GM23338 (cell line): ENCODE data around the gene PERM1. TPM values are rescaled to one million over a fixed set of nuclear protein-coding genes. Genes with fewer than 3 reads are reported as not detected.

ENCODE experiments used
- ATAC-seq: fragments of 200-7000 bp; cut with Tn5 transposase; 3 replicates; pipeline ENCODE4 v1.9.1; 2020
- DNase-seq: peaks from one replicate; pipeline ENCODE4 v3.0.0-alpha.2; 2015; ENCODE audit warnings: low spot score
- H2AFZ ChIP-seq: fragments of 200-600 bp; sonication (generic); 2 replicates; pipeline ENCODE4 v1.8.0; 2016; ENCODE audit warnings: antibody characterized with exemption, mild to moderate bottlenecking, moderate library complexity
- H3F3A ChIP-seq: fragments of 200-600 bp; sonication (generic); replicated peaks from 2 replicates; pipeline ENCODE4 v1.8.0; 2017; ENCODE audit warnings: antibody characterized with exemption, mixed run types, low read depth
- H3K27ac ChIP-seq: fragments of 200-600 bp; sonication (generic); 2 replicates; pipeline ENCODE4 v1.6.1; 2016; ENCODE audit warnings: low read depth
- H3K27me3 ChIP-seq: fragments of 200-600 bp; sonication (generic); 2 replicates; pipeline ENCODE4 v1.8.0; 2016; ENCODE audit warnings: mild to moderate bottlenecking, mixed run types, moderate library complexity; ENCODE audit not compliant: insufficient read depth
- H3K36me3 ChIP-seq: fragments of 200-600 bp; sonication (generic); 2 replicates; pipeline ENCODE4 v1.8.0; 2016; ENCODE audit warnings: mild to moderate bottlenecking; ENCODE audit not compliant: insufficient read depth
- H3K4me1 ChIP-seq: fragments of 200-600 bp; sonication (generic); 2 replicates; pipeline ENCODE4 v1.8.0; 2016; ENCODE audit warnings: mild to moderate bottlenecking, moderate library complexity; ENCODE audit not compliant: insufficient read depth
- H3K4me2 ChIP-seq: fragments of 200-600 bp; sonication (generic); 2 replicates; pipeline ENCODE4 v1.7.1; 2017; ENCODE audit warnings: mixed run types
- H3K4me3 ChIP-seq: fragments of 200-600 bp; sonication (generic); 2 replicates; pipeline ENCODE4 v1.6.1; 2016; ENCODE audit warnings: mixed run types
- H3K79me2 ChIP-seq: fragments of 200-600 bp; sonication (generic); replicated peaks from 2 replicates; pipeline ENCODE4 v1.8.0; 2017; ENCODE audit warnings: mild to moderate bottlenecking; ENCODE audit not compliant: insufficient read depth
- H3K9me2 ChIP-seq: fragments of 200-600 bp; sonication (generic); 2 replicates; pipeline ENCODE4 v1.8.0; 2017; ENCODE audit not compliant: insufficient read depth
- H4K20me1 ChIP-seq: fragments of 200-600 bp; sonication (generic); replicated peaks from 2 replicates; pipeline ENCODE4 v1.8.0; 2017; ENCODE audit warnings: mild to moderate bottlenecking; ENCODE audit not compliant: insufficient read depth
- H3K27ac Mint-ChIP-seq: 2 replicates; pipeline ENCODE4 v1.8.0; 2020; ENCODE audit warnings: inconsistent platforms, mild to moderate bottlenecking, moderate library complexity, mixed read lengths
- H3K27me3 Mint-ChIP-seq: 3 replicates; pipeline ENCODE4 v1.8.0; 2022; ENCODE audit warnings: low read depth, mild to moderate bottlenecking, moderate library complexity, mixed read lengths, inconsistent platforms; ENCODE audit not compliant: insufficient read depth, poor library complexity
- H3K36me3 Mint-ChIP-seq: 3 replicates; pipeline ENCODE4 v1.8.0; 2021; ENCODE audit warnings: low read depth, mild to moderate bottlenecking, inconsistent platforms, moderate library complexity, mixed read lengths
- H3K4me1 Mint-ChIP-seq: 3 replicates; pipeline ENCODE4 v1.8.0; 2020; ENCODE audit warnings: mild to moderate bottlenecking, inconsistent platforms, mixed read lengths
- H3K4me3 Mint-ChIP-seq: 3 replicates; pipeline ENCODE4 v1.8.0; 2021; ENCODE audit warnings: moderate library complexity, mild to moderate bottlenecking, inconsistent platforms, mixed read lengths
- H3K9me3 Mint-ChIP-seq: 3 replicates; pipeline ENCODE4 v1.8.0; 2020; ENCODE audit warnings: moderate library complexity, mild to moderate bottlenecking, inconsistent platforms, mixed read lengths
- CREB1 ChIP-seq: fragments of 250-450 bp; sonication (Bioruptor Pico); IDR thresholded peaks from 2 replicates; pipeline ENCODE4 v1.5.0; 2020; ENCODE audit warnings: low read depth, mild to moderate bottlenecking, moderate library complexity
- ETS1 ChIP-seq: IDR thresholded peaks from 2 replicates; pipeline ENCODE4 v1.6.1; 2016; ENCODE audit warnings: antibody characterized with exemption
- EZH2 ChIP-seq: fragments of 200-600 bp; sonication (generic); IDR thresholded peaks from one replicate; pipeline ENCODE4 v1.8.0; 2017; ENCODE audit warnings: antibody characterized with exemption, mild to moderate bottlenecking, low read depth; ENCODE audit not compliant: unreplicated experiment
- EZH2phosphoT487 ChIP-seq: fragments of 200-600 bp; sonication (generic); IDR thresholded peaks from one replicate; pipeline ENCODE4 v1.8.1; 2018; ENCODE audit warnings: antibody characterized with exemption; ENCODE audit not compliant: unreplicated experiment
- NANOG ChIP-seq: IDR thresholded peaks from 2 replicates; pipeline ENCODE4 v1.6.1; 2016; ENCODE audit warnings: antibody characterized with exemption, borderline replicate concordance
- POLR2AphosphoS5 ChIP-seq: IDR thresholded peaks from 2 replicates; pipeline ENCODE4 v1.6.1; 2016; ENCODE audit warnings: antibody characterized with exemption, low read depth
- REST ChIP-seq: IDR thresholded peaks from one replicate; pipeline ENCODE4 v1.6.1; 2018; ENCODE audit warnings: antibody characterized with exemption; ENCODE audit not compliant: unreplicated experiment
- STAT1 ChIP-seq: IDR thresholded peaks from one replicate; pipeline ENCODE4 v1.6.1; 2016; ENCODE audit warnings: antibody characterized with exemption; ENCODE audit not compliant: unreplicated experiment
- ZNF114 ChIP-seq: fragments of 250-450 bp; sonication (Bioruptor Pico); IDR thresholded peaks from 2 replicates; pipeline ENCODE4 v1.5.0; 2020; ENCODE audit warnings: mild to moderate bottlenecking, moderate library complexity
- ZNF331 ChIP-seq: fragments of 250-450 bp; sonication (Bioruptor Pico); IDR thresholded peaks from 2 replicates; pipeline ENCODE4 v1.5.0; 2020; ENCODE audit warnings: low read depth, mild to moderate bottlenecking, moderate library complexity
- ZNF462 ChIP-seq: fragments of 250-450 bp; sonication (Bioruptor Pico); IDR thresholded peaks from 2 replicates; pipeline ENCODE4 v1.5.0; 2020; ENCODE audit warnings: mild to moderate bottlenecking, moderate library complexity
- polyA plus RNA-seq: library from polyadenylated mRNA; unstranded; fragments of >200 nt; fragmentation: Nextera tagmentation; extraction: Ambion mirVana; gene quantifications from 2 replicates; pipeline ENCODE4 v1.2.1, GENCODE V29; 2016
- total RNA-seq: library from RNA; depleted of rRNA; stranded (reverse); fragments of >200 nt; shearing (Covaris generic); gene quantifications from 2 replicates; pipeline ENCODE4 v1.2.3, GENCODE V29; 2014

Gene PERM1
- total and polyA plus RNA-seq, 2 experiments from 2014 or later, result 1.1 TPM; not detected in 1

- no peak for TF ChIP-seq ZNF114
- no peak for TF ChIP-seq NANOG
- no peak for TF ChIP-seq REST
- TF ChIP-seq EZH2phosphoT487, result no peak
Measured at GRCh38 chr1:952603-953002, 29.3 kb downstream of the PERM1 start (continued).

GRCh38 chr1:952201-952600 is 29.7 kb downstream of the PERM1 start:
- Histone ChIP-seq H2AFZ (no peak overlapping the region), H4K20me1 (no peaks in the 10 kb centered on the region; the same call in 1 of the 2 replicates), H3K4me2 (no peak overlapping the region), H3F3A (no peaks in the 10 kb centered on the region), H3K4me3 (no peak overlapping the region), H3K4me1 (no peaks in the 10 kb centered on the region), H3K9me2 (no peaks in the 10 kb centered on the region), H3K27ac (no peak overlapping the region), H3K79me2 (no peaks in the 10 kb centered on the region), H3K27me3 (no peaks in the 10 kb centered on the region), H3K36me3 (peaks cover 25% of the 10 kb centered on the region)
- peaks cover 10% of the 10 kb centered on the region for H3K27me3 Mint-ChIP-seq
- ATAC-seq (no peak), DNase-seq (no peak)
- H3K4me3 Mint-ChIP-seq, result no peak overlapping the region
- no peak for TF ChIP-seq POLR2AphosphoS5
- no peak for TF ChIP-seq CREB1
- TF ChIP-seq EZH2, result no peak
- no peak for TF ChIP-seq EZH2phosphoT487
- no peak for TF ChIP-seq ZNF462 (CRISPR knock-in tag)
- no peak for TF ChIP-seq ZNF114
- TF ChIP-seq ETS1, result no peak
- TF ChIP-seq ZNF331, result no peak
- TF ChIP-seq STAT1, result no peak
- H3K36me3 Mint-ChIP-seq, result peaks cover 62% of the 10 kb centered on the region
- no peak overlapping the region for H3K27ac Mint-ChIP-seq
- no peaks in the 10 kb centered on the region; the same call in 2 of the 3 replicates for H3K9me3 Mint-ChIP-seq
- no peaks in the 10 kb centered on the region for H3K4me1 Mint-ChIP-seq
